ENCODE results near the gene PIRT.

Gene PIRT

DNA sequence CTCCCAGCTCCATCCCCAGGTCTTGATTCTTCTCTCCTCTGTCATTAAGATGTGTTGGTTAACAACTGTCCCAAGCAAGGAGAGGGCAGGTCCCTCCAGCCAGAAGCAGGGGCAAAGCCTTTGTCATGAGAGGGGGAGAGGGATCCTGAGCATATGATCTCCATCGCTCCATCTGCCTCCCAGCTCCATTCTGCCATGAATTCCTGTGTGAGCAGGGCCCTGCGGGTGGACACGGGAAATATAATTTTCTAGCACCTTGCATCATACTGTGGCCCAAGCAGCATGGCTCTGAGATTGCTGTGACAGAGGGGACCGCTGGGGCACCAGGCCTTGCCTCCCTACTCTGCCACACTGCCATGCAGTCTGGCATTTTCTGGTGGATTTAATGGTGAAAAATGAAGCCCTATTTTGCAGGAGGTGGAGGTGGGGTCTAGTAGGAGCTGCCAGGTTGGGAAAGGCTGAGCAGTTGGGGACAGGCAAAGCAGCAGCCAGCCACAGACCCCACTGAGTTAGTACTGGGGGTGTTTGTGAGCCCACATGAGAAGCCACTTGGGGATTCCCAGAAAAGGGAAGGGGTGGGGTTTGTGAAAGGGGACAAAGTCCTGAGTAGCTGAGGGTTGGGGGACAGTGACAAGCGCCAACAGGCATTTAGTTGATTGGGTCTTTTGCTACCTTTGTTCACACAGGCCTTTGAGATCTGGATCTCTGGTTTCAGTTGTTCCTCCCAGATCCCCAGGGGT, 50.4 kb downstream of the PIRT start:
- no peak for DNase-seq

DNA sequence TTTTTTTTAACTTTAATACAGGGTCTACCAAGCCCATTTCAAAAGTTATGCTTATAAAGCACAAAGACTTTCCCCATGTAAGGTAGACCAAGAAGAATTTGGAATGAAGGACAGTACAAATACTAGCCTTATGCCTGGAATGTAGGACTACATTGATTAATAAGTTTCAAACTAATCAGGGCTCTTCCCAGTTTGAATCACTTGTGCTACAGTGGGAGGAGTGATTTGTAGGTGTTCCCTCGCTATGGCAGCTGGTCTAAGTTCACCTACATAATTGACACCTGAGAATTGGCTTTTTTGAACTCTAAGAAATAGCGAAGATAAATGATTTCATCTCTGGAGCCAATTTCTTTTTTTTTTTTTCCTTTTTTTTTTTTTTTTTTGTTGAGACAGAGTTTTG, 52.6 kb downstream of the PIRT start:
- DNase-seq: no peak

DNA sequence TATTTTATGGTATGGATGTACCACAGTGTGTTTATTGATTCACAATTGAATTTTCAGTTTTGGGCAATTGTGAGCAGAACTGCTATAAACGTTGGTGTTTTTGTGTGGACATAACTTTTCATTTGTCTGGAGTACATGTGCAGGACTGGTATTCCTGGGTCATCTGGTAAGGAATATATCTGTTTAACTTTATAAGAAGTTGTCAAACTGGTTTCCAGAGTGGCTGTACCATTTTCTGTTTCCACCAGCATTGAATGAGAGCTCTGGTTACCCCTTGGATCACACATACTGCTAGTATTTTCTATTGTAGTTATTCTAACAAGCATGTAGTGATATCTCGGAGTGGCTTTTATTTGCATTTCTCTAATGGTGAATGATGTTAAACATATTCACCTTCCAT, 58.3 kb downstream of the PIRT start:
- DNase-seq: no peak

DNA sequence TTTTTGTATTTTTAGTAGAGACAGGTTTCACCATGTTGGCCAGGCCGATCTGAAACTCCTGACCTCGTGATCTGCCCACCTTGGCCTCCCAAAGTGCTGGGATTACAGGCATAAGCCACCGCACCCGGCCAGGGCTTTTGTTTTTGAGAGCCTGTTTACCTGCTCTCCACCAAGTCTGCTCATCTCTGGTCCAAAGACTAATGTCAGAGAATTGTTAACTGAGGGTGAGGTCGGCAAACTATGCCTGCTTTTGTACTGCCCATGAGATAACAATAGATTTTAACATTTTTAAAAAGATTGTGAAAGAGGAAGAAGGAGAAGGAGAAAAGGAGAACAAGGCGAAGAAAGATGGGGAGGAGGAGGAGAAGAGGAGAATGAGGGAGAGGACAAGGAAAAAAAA, 60.0 kb downstream of the PIRT start:
- no peak for DNase-seq

DNA sequence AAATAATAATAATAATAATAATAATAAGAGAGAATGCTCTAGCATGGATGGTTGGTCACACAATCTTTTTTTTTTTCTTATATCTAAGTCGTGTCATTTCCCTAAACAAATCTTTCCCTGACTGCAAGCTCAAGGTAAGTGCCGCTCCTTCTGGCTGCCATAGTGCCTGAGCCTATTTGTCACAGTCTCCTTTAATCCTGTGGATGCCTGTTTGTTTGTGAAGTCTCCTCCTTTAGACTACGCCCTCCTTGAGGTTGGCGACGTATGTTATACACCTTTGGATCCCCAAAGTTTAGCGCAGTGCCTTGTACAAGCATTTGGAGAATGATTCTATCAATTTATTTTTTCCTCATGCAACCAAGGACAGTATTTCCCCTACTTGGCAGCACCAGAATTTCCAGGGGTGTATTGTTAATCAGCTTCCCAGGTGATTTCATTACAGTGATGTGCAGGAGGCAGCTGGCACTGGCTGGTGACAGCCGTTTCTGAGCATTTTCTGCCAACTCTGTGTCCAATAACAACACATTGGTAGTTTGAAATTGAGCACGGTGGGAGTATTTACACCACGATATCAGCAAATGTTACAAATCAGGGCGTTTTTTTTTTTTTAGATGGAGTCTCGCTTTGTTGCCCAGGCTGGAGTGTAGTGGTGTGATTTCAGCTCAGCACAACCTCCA, 60.6 kb downstream of the PIRT start:
- DNase-seq: no peak

DNA sequence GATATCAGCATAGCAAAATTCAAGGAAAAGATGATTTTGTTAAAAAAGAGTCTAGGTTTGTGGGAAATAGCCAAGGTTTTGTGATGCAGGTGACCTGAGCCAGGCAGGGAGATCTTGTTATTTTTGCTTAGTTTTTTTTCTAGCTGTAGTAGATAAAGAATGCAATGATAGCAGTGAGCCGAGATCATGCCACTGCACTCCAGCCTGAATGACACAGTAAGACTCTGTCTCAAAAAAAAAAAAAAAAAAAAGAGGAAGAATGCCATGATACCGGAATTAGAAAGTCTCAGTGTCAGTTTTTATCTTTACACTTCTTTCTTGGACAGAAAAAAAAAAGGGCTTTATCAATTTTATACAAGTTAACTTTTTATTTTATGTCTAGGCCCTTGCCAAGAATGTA, 61.5 kb downstream of the PIRT start:
- DNase-seq: no peak

DNA sequence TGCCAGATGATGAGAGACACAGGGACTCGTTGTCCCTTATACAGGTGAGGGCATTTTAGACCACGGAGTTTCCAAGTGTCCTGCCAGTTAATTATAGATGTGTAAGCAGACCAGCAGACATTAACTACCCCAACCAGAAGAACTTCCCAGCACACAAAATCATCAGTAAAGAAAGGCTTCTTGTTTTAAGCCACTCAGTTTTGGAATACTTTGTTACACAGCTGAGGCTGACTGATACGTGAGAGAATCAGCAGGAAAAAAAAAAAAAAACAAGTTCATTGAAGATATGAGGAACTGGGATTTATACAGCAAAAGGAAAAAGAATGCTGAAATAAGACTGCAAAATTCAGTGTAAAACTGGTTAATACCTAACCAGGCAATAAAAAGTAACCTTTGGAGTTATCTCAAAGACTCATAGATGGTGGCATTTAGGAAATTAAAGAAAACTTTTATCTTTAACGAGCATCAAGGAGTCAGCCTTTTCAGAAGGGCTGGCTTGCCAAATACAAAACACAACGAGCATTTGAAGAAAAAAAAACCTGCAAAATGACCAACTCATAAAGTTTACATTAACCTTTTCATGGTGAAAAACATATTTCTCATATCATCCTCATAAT, 62.0 kb downstream of the PIRT start:
- DNase-seq: no peak

DNA sequence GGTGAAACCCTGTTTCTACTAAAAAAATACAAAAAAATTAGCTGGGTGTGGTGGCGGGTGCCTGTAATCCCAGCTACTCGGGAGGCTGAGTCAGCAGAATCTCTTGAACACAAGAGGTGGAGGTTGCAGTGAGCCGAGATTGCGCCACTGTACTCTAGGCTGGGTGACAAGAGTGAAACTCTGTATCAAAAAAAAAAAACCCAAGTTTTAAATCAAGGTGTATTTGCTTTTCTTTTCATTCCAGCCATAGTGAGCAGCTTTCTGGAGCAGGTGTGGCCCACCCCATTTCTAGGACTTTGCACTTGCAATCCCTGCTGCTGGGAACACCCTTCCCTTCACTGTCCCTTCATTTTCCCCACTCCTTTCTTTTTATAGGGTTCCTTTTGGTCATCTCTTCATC, 62.8 kb downstream of the PIRT start:
- DNase-seq: no peak

DNA sequence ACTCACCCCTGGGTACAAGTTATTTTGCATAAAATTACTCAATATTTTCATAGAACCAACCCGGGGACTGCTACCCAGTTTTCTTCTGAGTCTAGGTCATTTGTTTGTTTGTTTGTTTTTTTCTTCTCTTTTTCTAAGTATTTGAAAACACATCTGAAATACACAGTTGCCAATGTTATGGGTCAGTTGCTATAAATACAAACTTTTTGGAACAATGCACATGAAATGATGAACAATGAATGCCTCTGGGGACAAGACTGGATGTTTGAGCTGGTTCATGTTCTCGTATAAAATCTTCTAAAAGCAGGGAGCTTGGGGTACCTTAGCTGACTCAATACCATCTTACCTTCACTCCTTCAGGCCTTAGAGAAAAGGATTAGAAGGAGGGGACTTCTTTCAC, 64.5 kb downstream of the PIRT start:
- DNase-seq: no peak

Measured in Kasumi-1 (cell line).